Measurements from ENCODE around the gene VEGFB.
"Not testable (repeated sequence)": the region's sequence is repeated elsewhere in the genome, so short reads cannot be mapped to it uniquely, and the experiment has no call there.

Gene VEGFB

GRCh38 chr11:64232182-64232966 lies 2.0 kb upstream of the VEGFB start:
- no peak for DNase-seq (ENCODE audit: low read depth)

- DNase-seq (ENCODE audit: low read depth), result no peak
Measured at GRCh38 chr11:64232967-64233315, 1.4 kb upstream of the VEGFB start.

GRCh38 chr11:64234647-64235379 lies 429 bp downstream of the VEGFB start:
- DNase-seq (ENCODE audit: low read depth), result no peak

- DNase-seq (ENCODE audit: low read depth), result no peak
Measured at GRCh38 chr11:64235437-64236161, 1.2 kb downstream of the VEGFB start.

GRCh38 chr11:64237484-64237951 lies 3.1 kb downstream of the VEGFB start:
- no peak for DNase-seq (ENCODE audit: low read depth)

- no peak for DNase-seq (ENCODE audit: low read depth)
Measured at GRCh38 chr11:64238076-64238475, 3.7 kb downstream of the VEGFB start.

GRCh38 chr11:64238999-64239398 lies 4.6 kb downstream of the VEGFB start:
- DNase-seq (ENCODE audit: low read depth), result no peak

- DNase-seq (ENCODE audit: low read depth), result no peak
Measured at GRCh38 chr11:64239662-64240434, 5.5 kb downstream of the VEGFB start.

GRCh38 chr11:64240435-64241240 lies 6.3 kb downstream of the VEGFB start, which contains the start of gene FKBP2:
Gene FKBP2, plus strand, starts transcription at chr11:64241095. Its CDS starts 1,293 bp downstream, at chr11:64242388.
- peak; percentile 94 for DNase-seq (ENCODE audit: low read depth)

GRCh38 chr11:64241241-64241490 lies 6.8 kb downstream of the VEGFB start:
- peak; percentile 99 for DNase-seq (ENCODE audit: low read depth)

GRCh38 chr11:64241491-64242374 lies 7.3 kb downstream of the VEGFB start:
- no peak for DNase-seq (ENCODE audit: low read depth)

GRCh38 chr11:64243236-64243854 lies 9.0 kb downstream of the VEGFB start:
- no peak for DNase-seq (ENCODE audit: low read depth)

GRCh38 chr11:64244107-64244506 lies 9.7 kb downstream of the VEGFB start:
- no peak for DNase-seq (ENCODE audit: low read depth)

- no peak for DNase-seq (ENCODE audit: low read depth)
Measured at GRCh38 chr11:64244966-64245365, 10.6 kb downstream of the VEGFB start.

GRCh38 chr11:64245401-64245796 lies 11.0 kb downstream of the VEGFB start:
- no peak for DNase-seq (ENCODE audit: low read depth)

- peak; percentile 84 for DNase-seq (ENCODE audit: low read depth)
Measured at GRCh38 chr11:64245797-64246620, 11.6 kb downstream of the VEGFB start.

- not testable (repeated sequence) for DNase-seq (ENCODE audit: low read depth)
Measured at GRCh38 chr11:64246621-64246870, 12.2 kb downstream of the VEGFB start.

- peak; percentile 76 for DNase-seq (ENCODE audit: low read depth)
Measured at GRCh38 chr11:64246871-64247728, 12.7 kb downstream of the VEGFB start, which contains the start of gene PPP1R14B. Gene PPP1R14B, minus strand, starts transcription at chr11:64246943. Its CDS starts 270 bp downstream, at chr11:64246673.
